ENCODE data around the gene TNFRSF4. TPM values are rescaled to one million over a fixed set of nuclear protein-coding genes. Genes with fewer than 3 reads are reported as not detected.
A peak's percentile ranks its signal among the peaks of the same experiment; 100 is the strongest.

Gene TNFRSF4
- total and polyA plus RNA-seq, 2 of the 13 experiments (the other 11 are each of a cell fraction or from before 2014, with no cell fraction given), result not detected

DNA sequence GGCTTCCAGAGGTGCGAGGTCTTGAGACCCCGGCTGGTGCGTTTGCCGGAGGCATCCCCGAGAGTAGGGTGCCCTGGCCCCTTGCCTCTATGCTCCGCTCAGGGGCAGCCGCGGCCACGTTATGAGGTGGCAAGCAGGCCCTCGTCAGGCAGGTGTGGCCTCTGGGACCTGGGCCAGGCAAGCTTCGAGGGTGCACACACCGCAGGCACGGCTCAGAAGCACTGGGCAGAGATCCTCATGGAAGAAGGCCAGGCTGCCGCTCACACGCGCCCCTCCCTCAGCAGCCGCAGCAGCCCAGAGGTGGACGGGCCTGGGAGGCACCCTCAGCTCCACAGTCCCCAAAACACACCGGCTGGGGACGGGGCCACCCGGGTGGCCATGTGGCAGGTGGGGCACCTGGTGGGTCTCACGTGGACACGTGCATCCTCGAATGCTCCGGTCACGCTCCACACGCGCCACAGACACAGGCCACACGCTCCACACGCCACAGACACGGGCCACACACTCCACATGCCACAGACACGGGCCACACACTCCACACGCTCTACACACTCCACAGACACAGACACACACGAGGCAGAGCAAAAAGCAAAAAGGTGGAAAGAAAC is 11.4 kb upstream of the TNFRSF4 start (continued):
- TF ChIP-seq, protein P1, sequence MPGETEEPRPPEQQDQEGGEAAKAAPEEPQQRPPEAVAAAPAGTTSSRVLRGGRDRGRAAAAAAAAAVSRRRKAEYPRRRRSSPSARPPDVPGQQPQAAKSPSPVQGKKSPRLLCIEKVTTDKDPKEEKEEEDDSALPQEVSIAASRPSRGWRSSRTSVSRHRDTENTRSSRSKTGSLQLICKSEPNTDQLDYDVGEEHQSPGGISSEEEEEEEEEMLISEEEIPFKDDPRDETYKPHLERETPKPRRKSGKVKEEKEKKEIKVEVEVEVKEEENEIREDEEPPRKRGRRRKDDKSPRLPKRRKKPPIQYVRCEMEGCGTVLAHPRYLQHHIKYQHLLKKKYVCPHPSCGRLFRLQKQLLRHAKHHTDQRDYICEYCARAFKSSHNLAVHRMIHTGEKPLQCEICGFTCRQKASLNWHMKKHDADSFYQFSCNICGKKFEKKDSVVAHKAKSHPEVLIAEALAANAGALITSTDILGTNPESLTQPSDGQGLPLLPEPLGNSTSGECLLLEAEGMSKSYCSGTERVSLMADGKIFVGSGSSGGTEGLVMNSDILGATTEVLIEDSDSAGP (CRISPR knock-in tag; IDR thresholded peaks at IDR 0.05; ENCODE audit: borderline replicate concordance), result no peak
- TF ChIP-seq ZZZ3 (CRISPR knock-in tag; IDR thresholded peaks at IDR 0.05; ENCODE audit: borderline replicate concordance), result no peak
- TF ChIP-seq PITX1 (CRISPR knock-in tag; IDR thresholded peaks at IDR 0.05), result no peak
- TF ChIP-seq RBFOX2 (IDR thresholded peaks at IDR 0.05; ENCODE audit: low read depth, low read length), result peak; percentile 68; the same call in 1 of the 2 replicates

DNA sequence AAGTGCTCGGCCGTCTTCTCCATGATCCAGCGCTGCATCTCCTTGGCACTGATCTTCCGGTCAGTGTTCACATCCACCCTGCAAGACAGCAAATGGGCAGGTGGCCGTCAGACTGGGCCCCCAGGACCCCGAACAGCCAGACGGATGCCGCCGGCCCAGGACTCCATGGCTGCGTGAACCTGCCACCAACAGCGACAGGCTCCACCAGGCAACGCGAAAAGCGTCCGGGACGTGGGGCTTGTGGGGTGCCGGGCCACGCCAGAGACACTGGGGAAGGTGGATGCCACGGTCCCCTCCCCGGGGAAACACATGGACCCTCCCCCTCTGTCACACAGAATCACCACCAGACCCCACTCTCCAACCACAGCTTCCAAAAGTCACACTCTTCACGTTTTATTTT is 9.9 kb upstream of the TNFRSF4 start:
- Histone ChIP-seq H3K79me2 (ENCODE audit: insufficient read depth, low read length) (peaks cover 25% of the 10 kb centered on the region), H3K4me3 (replicated peaks in 1 of 3; ENCODE audit: insufficient read depth in 1 of 3, low read depth in 2 of 3, low read length in 3 of 3) (no peak overlapping the region), H3K36me3 (replicated peaks in 1 of 2; ENCODE audit: control insufficient read depth in 1 of 2, insufficient read depth in 2 of 2, low read length in 2 of 2) (peaks cover 36 to 74% of the 10 kb centered on the region in 2 experiments), H3K27ac (ENCODE audit: extremely low read length, insufficient read depth, low read length) (no peak overlapping the region), H3K9me3 (ENCODE audit: low read length) (no peaks in the 10 kb centered on the region), H3K4me2 (ENCODE audit: low read depth, low read length) (no peak overlapping the region), H3K27me3 (ENCODE audit: control insufficient read depth in 1 of 2, insufficient read depth in 2 of 2, low read length in 2 of 2) (no peaks in the 10 kb centered on the region), H2AFZ (ENCODE audit: low read length) (no peak overlapping the region), H3K9ac (ENCODE audit: insufficient read depth, low read depth, low read length) (no peak overlapping the region), H4K20me1 (ENCODE audit: insufficient read depth, low read length) (0 out of 2 replicates have a peak, but pooled peaks cover 7% of the 10 kb centered on the region), H3K4me1 (ENCODE audit: insufficient read depth, low read length) (no peaks in the 10 kb centered on the region)
- FAIRE-seq (no peak), ATAC-seq (no peak), DNase-seq (ENCODE audit: low spot score) (no peak)
- intact Hi-C loops (cut with micrococcal nuclease; ENCODE audit: unreplicated experiment), result no loop called here
- in situ Hi-C loops (cut with HindIII; ENCODE audit: extremely low pct_ligation_motif_present, low pct_unique_long_range_greater_than_20kb), result no loop called here
- TF ChIP-seq RXRA (CRISPR knock-in tag; IDR thresholded peaks at IDR 0.05) (no peak), GLI4 (CRISPR knock-in tag; IDR thresholded peaks at IDR 0.05; ENCODE audit: borderline replicate concordance) (no peak), ZFP1 (CRISPR knock-in tag; IDR thresholded peaks at IDR 0.05) (no peak), AGO2 (optimal IDR thresholded peaks at IDR 0.05; ENCODE audit: low read depth, low read length) (peak; percentile 25)
- TF ChIP-seq, protein P2, sequence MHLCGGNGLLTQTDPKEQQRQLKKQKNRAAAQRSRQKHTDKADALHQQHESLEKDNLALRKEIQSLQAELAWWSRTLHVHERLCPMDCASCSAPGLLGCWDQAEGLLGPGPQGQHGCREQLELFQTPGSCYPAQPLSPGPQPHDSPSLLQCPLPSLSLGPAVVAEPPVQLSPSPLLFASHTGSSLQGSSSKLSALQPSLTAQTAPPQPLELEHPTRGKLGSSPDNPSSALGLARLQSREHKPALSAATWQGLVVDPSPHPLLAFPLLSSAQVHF (CRISPR knock-in tag; IDR thresholded peaks at IDR 0.05), result no peak
- WGBS (ENCODE audit: low lambda C conversion rate), result 95% methylated on average over 11 of the region's 21 CpGs
- BruUV-seq (replicated peaks), result no TSS peak
- CTCF ChIA-PET (ENCODE audit: low intra/inter-chr PET ratio, low total read pairs), result no interaction called here
- POLR2A ChIA-PET, result no interaction called here
